Loucy (cell line): ENCODE results near the gene PPP1R1C.

Experiments
- H2AFZ ChIP-seq: fragments of 200-600 bp; sonication (generic); 2 replicates; pipeline ENCODE4 v1.6.0; 2016; ENCODE audit warnings: antibody characterized with exemption, mild to moderate bottlenecking, low read length, moderate library complexity
- H3F3A ChIP-seq: fragments of 200-600 bp; 2 replicates; pipeline ENCODE4 v1.6.0; 2016; ENCODE audit warnings: antibody characterized with exemption, low read depth, mild to moderate bottlenecking
- H3K27me3 ChIP-seq: fragments of 200-600 bp; sonication (generic); 2 replicates; pipeline ENCODE4 v1.6.1; 2014; ENCODE audit warnings: low read length, mild to moderate bottlenecking; ENCODE audit not compliant: insufficient read depth, poor library complexity, severe bottlenecking
- H3K36me3 ChIP-seq: fragments of 200-600 bp; sonication (generic); 2 replicates; pipeline ENCODE4 v1.6.1; 2016; ENCODE audit warnings: low read length; ENCODE audit not compliant: insufficient read depth
- H3K4me1 ChIP-seq: fragments of 200-600 bp; sonication (generic); 2 replicates; pipeline ENCODE4 v1.5.1; 2014; ENCODE audit warnings: low read length, mild to moderate bottlenecking; ENCODE audit not compliant: insufficient read depth, poor library complexity, severe bottlenecking
- H3K4me2 ChIP-seq: fragments of 200-600 bp; sonication (generic); 2 replicates; pipeline ENCODE4 v1.6.0; 2014; ENCODE audit warnings: antibody characterized with exemption, low read length, low read depth, mild to moderate bottlenecking; ENCODE audit not compliant: poor library complexity, severe bottlenecking
- H3K4me3 ChIP-seq: fragments of 200-600 bp; sonication (generic); 2 replicates; pipeline ENCODE4 v1.5.1; 2014; ENCODE audit warnings: low read length, mild to moderate bottlenecking, mixed read lengths; ENCODE audit not compliant: poor library complexity, severe bottlenecking
- H3K79me2 ChIP-seq: fragments of 200-600 bp; sonication (generic); 2 replicates; pipeline ENCODE4 v1.6.1; 2014; ENCODE audit warnings: low read length; ENCODE audit not compliant: insufficient read depth
- H3K9ac ChIP-seq: fragments of 200-600 bp; sonication (generic); 2 replicates; pipeline ENCODE4 v1.6.0; 2014; ENCODE audit warnings: mild to moderate bottlenecking, low read depth, low read length, moderate library complexity; ENCODE audit not compliant: poor library complexity, severe bottlenecking
- H3K9me2 ChIP-seq: fragments of 200-600 bp; sonication (generic); replicated peaks from 2 replicates; pipeline ENCODE4 v1.6.1; 2016; ENCODE audit warnings: low read depth, low read length, mixed read lengths
- H3K9me3 ChIP-seq: fragments of 200-600 bp; sonication (generic); 2 replicates; pipeline ENCODE4 v1.6.1; 2014; ENCODE audit warnings: mild to moderate bottlenecking, antibody characterized with exemption, low read length, low read depth; ENCODE audit not compliant: insufficient read depth
- H4K20me1 ChIP-seq: fragments of 200-600 bp; sonication (generic); 2 replicates; pipeline ENCODE4 v1.6.0; 2014; ENCODE audit warnings: antibody characterized with exemption, low read length, mild to moderate bottlenecking; ENCODE audit not compliant: insufficient read depth, poor library complexity, severe bottlenecking
- EZH2phosphoT487 ChIP-seq: fragments of 200-600 bp; IDR thresholded peaks from 2 replicates; pipeline ENCODE4 v1.6.1; 2018; ENCODE audit warnings: antibody characterized with exemption, mild to moderate bottlenecking, moderate library complexity, borderline replicate concordance
- TF ChIP-seq, protein P1 (sequence below): fragments of 200-600 bp; sonication (generic); conservative IDR thresholded peaks from 2 replicates; pipeline ENCODE4 v1.5.1; 2014; ENCODE audit warnings: mild to moderate bottlenecking, antibody characterized with exemption, low read length

The PPP1R1C gene

GRCh38 chr2:182014284-182014683, 28.6 kb downstream of the PPP1R1C start:
- Histone ChIP-seq H3K4me1 (peaks cover 8% of the 10 kb centered on the region), H3K9me3 (no peaks in the 10 kb centered on the region), H3K4me3 (no peak overlapping the region), H3K9ac (no peak overlapping the region), H3K27me3 (no peaks in the 10 kb centered on the region), H3K9me2 (no peaks in the 10 kb centered on the region), H3K79me2 (no peaks in the 10 kb centered on the region), H2AFZ (no peak overlapping the region), H3K4me2 (no peak overlapping the region), H3F3A (no peaks in the 10 kb centered on the region), H3K36me3 (no peaks in the 10 kb centered on the region), H4K20me1 (no peaks in the 10 kb centered on the region)
- no peak for TF ChIP-seq EZH2phosphoT487
- TF ChIP-seq, protein P1, sequence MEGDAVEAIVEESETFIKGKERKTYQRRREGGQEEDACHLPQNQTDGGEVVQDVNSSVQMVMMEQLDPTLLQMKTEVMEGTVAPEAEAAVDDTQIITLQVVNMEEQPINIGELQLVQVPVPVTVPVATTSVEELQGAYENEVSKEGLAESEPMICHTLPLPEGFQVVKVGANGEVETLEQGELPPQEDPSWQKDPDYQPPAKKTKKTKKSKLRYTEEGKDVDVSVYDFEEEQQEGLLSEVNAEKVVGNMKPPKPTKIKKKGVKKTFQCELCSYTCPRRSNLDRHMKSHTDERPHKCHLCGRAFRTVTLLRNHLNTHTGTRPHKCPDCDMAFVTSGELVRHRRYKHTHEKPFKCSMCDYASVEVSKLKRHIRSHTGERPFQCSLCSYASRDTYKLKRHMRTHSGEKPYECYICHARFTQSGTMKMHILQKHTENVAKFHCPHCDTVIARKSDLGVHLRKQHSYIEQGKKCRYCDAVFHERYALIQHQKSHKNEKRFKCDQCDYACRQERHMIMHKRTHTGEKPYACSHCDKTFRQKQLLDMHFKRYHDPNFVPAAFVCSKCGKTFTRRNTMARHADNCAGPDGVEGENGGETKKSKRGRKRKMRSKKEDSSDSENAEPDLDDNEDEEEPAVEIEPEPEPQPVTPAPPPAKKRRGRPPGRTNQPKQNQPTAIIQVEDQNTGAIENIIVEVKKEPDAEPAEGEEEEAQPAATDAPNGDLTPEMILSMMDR = no peak

GRCh38 chr2:182015334-182016109, 29.9 kb downstream of the PPP1R1C start:
- Histone ChIP-seq H3K79me2 (no peaks in the 10 kb centered on the region), H4K20me1 (no peaks in the 10 kb centered on the region), H3K4me1 (peaks cover 19% of the 10 kb centered on the region), H3K36me3 (no peaks in the 10 kb centered on the region), H3K9me3 (no peaks in the 10 kb centered on the region), H3K4me2 (no peak overlapping the region), H3K27me3 (no peaks in the 10 kb centered on the region), H2AFZ (no peak overlapping the region), H3K9ac (no peak overlapping the region), H3K4me3 (no peak overlapping the region), H3K9me2 (no peaks in the 10 kb centered on the region), H3F3A (0 out of 2 replicates have a peak, but pooled peaks cover 1% of the 10 kb centered on the region)
- TF ChIP-seq, protein P1 = no peak
- TF ChIP-seq EZH2phosphoT487 = no peak

GRCh38 chr2:182018218-182018617, 32.6 kb downstream of the PPP1R1C start:
- Histone ChIP-seq H3K4me2 (no peak overlapping the region), H3K79me2 (no peaks in the 10 kb centered on the region), H4K20me1 (no peaks in the 10 kb centered on the region)

More at GRCh38 chr2:182018218-182018617, 32.6 kb downstream of the PPP1R1C start:
- Histone ChIP-seq H2AFZ (no peak overlapping the region), H3K9me3 (0 out of 2 replicates have a peak, but pooled peaks cover 7% of the 10 kb centered on the region), H3K9me2 (no peaks in the 10 kb centered on the region), H3K36me3 (no peaks in the 10 kb centered on the region), H3K27me3 (no peaks in the 10 kb centered on the region), H3K9ac (no peak overlapping the region), H3K4me3 (no peak overlapping the region), H3K4me1 (peaks cover 29% of the 10 kb centered on the region), H3F3A (0 out of 2 replicates have a peak, but pooled peaks cover 6% of the 10 kb centered on the region)
- no peak for TF ChIP-seq EZH2phosphoT487
- TF ChIP-seq, protein P1 = no peak
